NCI-H1092 (cell line): ENCODE data around the gene GLIPR2.
"Not testable (repeated sequence)": the region's sequence is repeated elsewhere in the genome, so short reads cannot be mapped to it uniquely, and the experiment has no call there.

Experiments used
- DNase-seq: peaks from one replicate; lab custom pipeline; 2025; lab: John Stamatoyannopoulos, UW

Gene GLIPR2

DNA sequence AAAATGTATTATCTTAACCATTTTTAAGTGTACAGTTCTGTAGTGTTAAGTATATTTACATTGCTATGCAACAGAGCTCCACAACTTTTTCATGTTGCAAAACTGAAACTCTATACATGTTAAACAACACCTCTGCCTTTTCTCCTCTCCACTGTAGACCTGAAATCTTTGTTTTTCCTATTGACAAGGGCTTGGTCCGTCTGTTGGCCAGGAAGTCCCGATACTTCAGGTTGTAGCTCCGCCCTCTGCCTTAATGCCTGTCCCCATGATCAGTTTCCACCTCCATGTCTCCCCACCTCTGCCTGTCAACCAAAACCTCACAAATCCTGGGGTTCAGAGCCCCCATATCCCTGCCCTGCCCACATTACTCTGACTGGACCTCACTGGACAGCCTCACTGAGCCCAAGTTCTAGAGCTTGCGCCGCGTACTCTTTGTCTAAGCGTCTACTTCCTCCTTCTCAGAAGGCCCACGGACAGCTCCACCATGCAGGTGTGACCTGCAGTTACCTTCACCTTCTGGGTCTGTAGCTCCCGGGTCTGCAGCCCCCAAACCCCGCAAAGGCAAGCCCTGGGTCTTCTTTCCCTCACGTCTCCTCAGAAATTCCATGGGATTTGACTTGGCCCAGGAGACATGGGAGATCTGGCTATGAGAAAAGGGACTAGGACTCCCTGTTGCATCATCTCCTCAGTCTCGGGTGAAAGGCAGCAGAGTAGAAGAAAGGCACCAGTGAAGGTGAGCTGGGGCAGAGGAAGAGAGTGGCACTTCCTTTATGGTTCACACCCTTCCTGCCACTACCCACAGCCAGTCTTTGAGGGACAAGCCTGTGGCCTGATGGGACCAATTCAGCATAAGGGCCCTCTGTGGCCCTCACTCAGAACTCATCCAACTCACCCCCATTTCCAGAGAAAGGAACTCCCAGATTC, 8.0 kb downstream of the GLIPR2 start:
- no peak for DNase-seq

GRCh38 chr9:36145970-36146369, 9.4 kb downstream of the GLIPR2 start:
- no peak for DNase-seq

- DNase-seq = no peak
These were observed 10.1 kb downstream of the GLIPR2 start for GRCh38 chr9:36146651-36147050.

- DNase-seq = no peak
These were observed 11.1 kb downstream of the GLIPR2 start for GRCh38 chr9:36147441-36148175.

DNA sequence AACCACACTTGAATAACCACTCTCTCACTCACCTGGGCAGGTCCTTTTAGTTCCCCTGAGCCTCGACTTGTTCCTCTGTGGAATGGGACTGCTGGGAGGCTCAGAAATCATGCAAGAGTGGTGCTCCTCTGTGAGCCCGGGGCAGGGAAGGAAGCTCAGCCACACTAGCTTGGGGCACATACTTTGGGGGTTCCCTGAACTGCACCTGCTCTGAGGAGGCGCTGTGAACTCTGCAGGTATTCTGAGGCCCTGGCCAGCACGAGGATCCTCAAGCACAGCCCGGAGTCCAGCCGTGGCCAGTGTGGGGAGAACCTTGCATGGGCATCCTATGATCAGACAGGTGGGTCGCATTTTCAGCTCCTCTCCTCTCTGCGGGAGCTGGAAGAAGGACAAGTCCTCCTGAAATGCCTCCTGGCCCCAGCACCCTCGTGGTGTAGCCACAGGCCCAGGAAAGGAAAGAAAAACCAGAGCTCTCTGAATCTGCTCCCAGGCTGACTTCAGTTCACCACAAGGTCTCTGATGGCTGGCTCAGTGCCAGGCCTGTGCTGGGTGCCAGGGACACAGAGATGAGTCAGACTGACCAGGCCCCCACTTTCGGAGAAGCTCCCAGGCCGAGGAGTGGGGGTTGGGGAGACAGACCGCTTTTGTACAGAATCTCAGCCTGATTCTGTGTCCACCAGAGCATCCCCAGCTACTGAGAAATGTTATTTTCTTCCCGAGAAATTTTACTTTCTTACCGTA, 11.9 kb downstream of the GLIPR2 start:
- no peak for DNase-seq

GRCh38 chr9:36149197-36149596, 12.7 kb downstream of the GLIPR2 start:
- DNase-seq = no peak

- DNase-seq = no peak
These were observed 14.2 kb downstream of the GLIPR2 start for GRCh38 chr9:36150574-36151315.

- no peak for DNase-seq
These were observed 15.0 kb downstream of the GLIPR2 start for GRCh38 chr9:36151316-36152210.

- no peak for DNase-seq
These were observed 16.4 kb downstream of the GLIPR2 start for GRCh38 chr9:36152741-36153438.

- DNase-seq = no peak
These were observed 17.2 kb downstream of the GLIPR2 start for GRCh38 chr9:36153746-36154145.

DNA sequence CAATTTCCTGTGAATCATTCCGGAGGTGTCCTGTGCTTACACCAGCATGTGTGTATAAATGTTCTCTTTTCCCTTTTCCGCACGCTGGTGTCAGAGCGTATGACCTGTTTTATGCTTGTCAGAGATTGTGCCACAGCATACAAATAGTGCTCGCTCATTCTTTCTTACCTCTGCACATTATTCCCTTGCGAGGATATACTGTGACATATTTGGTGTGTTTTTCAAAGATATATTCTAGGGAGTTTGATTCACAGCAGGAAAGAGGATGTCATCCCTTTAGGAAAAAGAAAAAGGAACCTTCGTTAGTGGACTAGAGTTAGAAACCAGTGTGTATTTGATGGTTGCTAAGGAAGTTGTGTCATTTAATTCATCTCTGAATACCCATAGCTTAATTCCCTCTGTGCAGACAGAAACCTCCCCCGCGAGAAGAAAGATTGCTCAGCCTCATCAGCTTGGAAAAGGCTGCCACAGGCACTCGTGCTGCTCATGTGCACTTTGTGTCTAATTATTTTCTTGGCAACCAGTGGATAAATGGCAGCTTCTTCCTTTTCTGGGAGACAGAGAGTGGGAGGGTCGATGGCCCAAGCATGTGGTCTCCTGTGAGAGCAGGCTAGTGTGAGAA, 17.9 kb downstream of the GLIPR2 start:
- no peak for DNase-seq

- DNase-seq = no peak
These were observed 19.6 kb downstream of the GLIPR2 start for GRCh38 chr9:36156116-36156515.

- DNase-seq = no peak
These were observed 21.6 kb downstream of the GLIPR2 start for GRCh38 chr9:36158122-36158521.

DNA sequence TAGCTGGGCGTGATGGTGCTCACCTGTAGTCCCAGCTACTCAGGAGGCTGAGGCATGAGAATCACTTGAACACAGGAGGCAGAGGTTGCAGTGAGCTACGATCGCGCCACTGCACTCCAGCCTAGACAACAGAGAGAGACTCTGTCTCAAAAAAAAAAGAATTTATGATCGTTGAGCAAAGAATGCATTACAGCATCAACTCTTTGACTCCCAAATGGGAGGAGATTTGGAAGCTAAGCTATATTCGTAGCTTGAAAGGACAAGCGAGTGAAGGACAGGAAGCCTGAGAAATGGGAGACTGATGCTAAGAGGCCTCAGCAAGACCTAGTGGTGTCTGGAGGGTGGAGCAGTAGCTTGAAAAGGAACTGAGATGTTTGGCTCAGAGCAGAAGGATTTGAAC, 22.4 kb downstream of the GLIPR2 start:
- DNase-seq = no peak

DNA sequence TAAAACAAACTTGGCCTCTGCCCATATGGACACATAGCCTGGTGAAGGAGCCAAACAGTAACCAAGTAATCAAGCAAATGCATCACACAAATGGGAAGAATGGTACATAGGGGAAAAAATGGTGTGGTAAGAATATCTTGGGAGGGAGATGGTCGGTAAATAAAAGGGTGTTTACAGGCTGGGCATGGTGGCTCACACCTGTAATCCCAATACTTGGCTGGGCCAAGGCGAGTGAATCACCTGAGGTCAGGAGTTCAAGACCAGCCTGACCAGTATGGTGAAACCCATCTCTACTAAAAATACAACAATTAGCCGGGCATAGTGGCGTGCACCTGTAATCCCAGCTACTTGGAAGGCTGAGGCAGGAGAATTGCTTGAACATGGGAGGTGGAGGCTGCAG, 23.0 kb downstream of the GLIPR2 start:
- DNase-seq = not testable (repeated sequence)

DNA sequence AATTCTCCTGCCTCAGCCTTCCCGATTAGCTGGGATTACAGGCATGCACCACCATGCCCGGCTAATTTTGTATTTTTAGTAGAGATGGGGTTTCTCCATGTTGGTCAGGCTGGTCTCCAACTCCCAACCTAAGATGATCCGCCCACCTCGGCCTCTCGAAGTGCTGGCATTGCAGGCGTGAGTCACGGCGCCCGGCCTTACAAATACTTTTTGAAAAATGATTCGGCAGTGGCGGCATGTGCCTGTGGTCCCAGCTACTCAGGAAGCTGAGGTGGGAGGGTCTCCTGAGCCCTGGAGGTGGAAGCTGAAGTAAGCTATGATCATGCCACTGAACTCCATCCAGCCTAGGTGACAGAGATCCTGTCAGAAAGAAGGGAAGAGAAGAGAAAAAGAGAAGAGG, 23.6 kb downstream of the GLIPR2 start:
- DNase-seq = not testable (repeated sequence)

GRCh38 chr9:36161187-36161586, 24.7 kb downstream of the GLIPR2 start:
- DNase-seq = no peak

- DNase-seq = no peak
These were observed 25.7 kb downstream of the GLIPR2 start for GRCh38 chr9:36162211-36162738.

DNA sequence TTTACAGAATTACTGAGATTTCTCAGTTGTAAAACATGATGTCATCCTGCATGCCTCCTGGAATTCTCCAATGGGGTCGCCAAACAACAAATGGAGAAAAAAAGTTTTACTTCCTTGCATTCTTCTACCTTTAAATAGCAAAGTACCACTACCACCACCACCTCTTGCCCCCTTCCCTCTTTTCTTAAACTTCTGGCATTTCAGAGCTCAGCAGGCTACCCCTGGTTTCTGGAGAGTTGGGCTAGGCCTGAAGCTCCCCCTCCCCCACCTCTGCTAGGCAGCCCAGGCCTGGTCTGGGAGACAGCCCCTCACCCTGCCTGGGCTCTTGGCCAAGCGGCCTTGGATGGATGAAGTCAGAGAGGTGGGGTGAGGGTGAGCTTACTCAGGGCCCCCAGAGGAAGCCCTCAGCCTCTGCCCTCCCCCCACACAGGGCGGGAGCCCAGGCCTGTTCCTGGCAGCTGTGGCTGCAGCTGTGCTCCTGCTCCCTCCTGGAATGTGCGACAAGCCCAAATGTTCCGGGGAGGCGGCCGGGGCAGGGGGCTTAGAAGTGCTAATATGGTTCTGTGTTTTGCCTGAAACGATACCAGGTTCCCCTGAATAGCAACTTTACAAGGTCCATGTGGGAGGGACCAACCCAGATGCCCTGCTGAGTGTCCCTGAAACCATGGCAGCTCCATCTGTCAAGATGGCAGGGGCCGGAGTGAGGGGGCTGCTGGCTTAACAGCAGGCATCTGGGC, 26.7 kb downstream of the GLIPR2 start:
- no peak for DNase-seq
